ENCODE results near the gene C2CD4A. TPM values are rescaled to one million over a fixed set of nuclear protein-coding genes. Genes with fewer than 3 reads are reported as not detected.

The C2CD4A gene
- total and polyA plus RNA-seq, 9 of the 15 experiments (the other 6 are each of a cell fraction or from before 2014, with no cell fraction given) = not detected

GRCh38 chr15:62109437-62109836, 42.7 kb downstream of the C2CD4A start:
- TF ChIP-seq POLR2H (tag; IDR thresholded peaks at IDR 0.05; ENCODE audit: low read depth) (no peak), MYBL2 (IDR thresholded peaks at IDR 0.05; ENCODE audit: low read depth) (no peak), MYBL2 (CRISPR knock-in tag; IDR thresholded peaks at IDR 0.05; ENCODE audit: borderline replicate concordance) (no peak), VEZF1 (CRISPR knock-in tag; IDR thresholded peaks at IDR 0.05) (no peak), ETS2 (tag; IDR thresholded peaks at IDR 0.05; ENCODE audit: borderline replicate concordance, poor library complexity, severe bottlenecking) (no peak), HDAC1 (IDR thresholded peaks at IDR 0.05) (no peak), ZNF445 (CRISPR knock-in tag; IDR thresholded peaks at IDR 0.05; ENCODE audit: low read depth) (no peak), ZNF511 (CRISPR knock-in tag; IDR thresholded peaks at IDR 0.05) (no peak)
- TF ChIP-seq, protein P1, sequence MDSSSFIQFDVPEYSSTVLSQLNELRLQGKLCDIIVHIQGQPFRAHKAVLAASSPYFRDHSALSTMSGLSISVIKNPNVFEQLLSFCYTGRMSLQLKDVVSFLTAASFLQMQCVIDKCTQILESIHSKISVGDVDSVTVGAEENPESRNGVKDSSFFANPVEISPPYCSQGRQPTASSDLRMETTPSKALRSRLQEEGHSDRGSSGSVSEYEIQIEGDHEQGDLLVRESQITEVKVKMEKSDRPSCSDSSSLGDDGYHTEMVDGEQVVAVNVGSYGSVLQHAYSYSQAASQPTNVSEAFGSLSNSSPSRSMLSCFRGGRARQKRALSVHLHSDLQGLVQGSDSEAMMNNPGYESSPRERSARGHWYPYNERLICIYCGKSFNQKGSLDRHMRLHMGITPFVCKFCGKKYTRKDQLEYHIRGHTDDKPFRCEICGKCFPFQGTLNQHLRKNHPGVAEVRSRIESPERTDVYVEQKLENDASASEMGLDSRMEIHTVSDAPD (CRISPR knock-in tag; IDR thresholded peaks at IDR 0.05) = no peak
- no peak overlapping the region for H3K27ac ChIP-seq (ENCODE audit: extremely low read depth, low read depth, low read length)
- ChIA-PET CTCF (ENCODE audit: low intra/inter-chr PET ratio) (no interaction called here), POLR2A (no interaction called here)
- H3K36me3 ChIP-seq (ENCODE audit: control insufficient read depth, insufficient read depth, low read length) = no peaks in the 10 kb centered on the region
- FAIRE-seq = no peak
- intact Hi-C loops (cut with micrococcal nuclease) (no loop called here), in situ Hi-C loops (cut with MboI) (no loop called here)
- H3K9ac ChIP-seq (ENCODE audit: insufficient read depth in 1 of 2, low read depth in 2 of 2, low read length in 2 of 2) = no peak overlapping the region
- no peaks in the 10 kb centered on the region for H3K9me3 ChIP-seq (replicated peaks; ENCODE audit: control insufficient read depth, insufficient read depth, low read depth, low read length)
- H3K4me2 ChIP-seq (ENCODE audit: insufficient read depth, low read length) = no peak overlapping the region
- H3K79me2 ChIP-seq (ENCODE audit: control insufficient read depth, insufficient read depth, low read length) = no peaks in the 10 kb centered on the region
- no peaks in the 10 kb centered on the region for H4K20me1 ChIP-seq (replicated peaks; ENCODE audit: control insufficient read depth, insufficient read depth, low read length)
- no peaks in the 10 kb centered on the region for H3K4me1 ChIP-seq (replicated peaks in 1 of 2; ENCODE audit: control insufficient read depth in 2 of 2, insufficient read depth in 2 of 2, low read length in 2 of 2)
- no peak for DNase-seq (ENCODE audit: extremely low read depth in 1 of 4, low spot score in 3 of 4)
- no TSS peak for BruUV-seq (replicated peaks)
- no peaks in the 10 kb centered on the region for H3K9me1 ChIP-seq (ENCODE audit: control insufficient read depth, insufficient read depth, low read length)
- no peak overlapping the region for H3K4me3 ChIP-seq
- WGBS (ENCODE audit: insufficient coverage, low coverage, missing lambda C conversion rate) = 7% methylated on average over 1 of the region's 1 CpG
- peaks cover 13 to 26% of the 10 kb centered on the region in 2 experiments for H3K27me3 ChIP-seq (ENCODE audit: control insufficient read depth in 2 of 2, insufficient read depth in 2 of 2, low read length in 2 of 2)
- ATAC-seq = no peak
- no peak overlapping the region for H2AFZ ChIP-seq (ENCODE audit: low read depth, low read length)

All from K562 (cell line).